Trophoblast cell (in vitro differentiated cells and primary cell): ENCODE measurements around the gene ERBB4.

Source experiments
- DNase-seq, 2 donors: peaks; one replicate each; pipeline ENCODE4 v3.0.0-alpha.2; 2016
- H2AFZ ChIP-seq: 2 replicates; pipeline ENCODE4 v1.6.1; 2013; ENCODE audit warnings: low read length, moderate library complexity, mild to moderate bottlenecking; ENCODE audit not compliant: insufficient read depth, poor library complexity
- H2AK5ac ChIP-seq: 2 replicates; pipeline ENCODE4 v1.6.1; 2013; ENCODE audit warnings: mild to moderate bottlenecking, low read length
- H2BK120ac ChIP-seq: 2 replicates; pipeline ENCODE4 v1.6.1; 2013; ENCODE audit warnings: low read length, mild to moderate bottlenecking, moderate library complexity; ENCODE audit not compliant: insufficient read depth, poor library complexity
- H2BK12ac ChIP-seq: 2 replicates; pipeline ENCODE4 v1.6.1; 2013; ENCODE audit warnings: mild to moderate bottlenecking, low read length, moderate library complexity
- H2BK5ac ChIP-seq: 2 replicates; pipeline ENCODE4 v1.6.1; 2013; ENCODE audit warnings: low read length, low read depth, moderate library complexity, mild to moderate bottlenecking; ENCODE audit not compliant: poor library complexity
- H3K14ac ChIP-seq: 2 replicates; pipeline ENCODE4 v1.6.1; 2013; ENCODE audit warnings: mild to moderate bottlenecking, low read length
- H3K18ac ChIP-seq: 2 replicates; pipeline ENCODE4 v1.6.1; 2013; ENCODE audit warnings: mild to moderate bottlenecking, low read length
- H3K23ac ChIP-seq: 2 replicates; pipeline ENCODE4 v1.6.1; 2013; ENCODE audit warnings: low read length
- H3K27ac ChIP-seq: 2 replicates; pipeline ENCODE4 v1.5.1; 2013; ENCODE audit warnings: low read depth, mild to moderate bottlenecking, inconsistent platforms, low read length, moderate library complexity
- H3K27me3 ChIP-seq: 2 replicates; pipeline ENCODE4 v1.6.1; 2013; ENCODE audit warnings: inconsistent platforms, mild to moderate bottlenecking, low read length, moderate library complexity; ENCODE audit not compliant: insufficient read depth
- H3K36me3 ChIP-seq, 2 experiments: 1 replicate in 1 of 2; 2 replicates in 1 of 2; pipeline ENCODE4 v1.6.1; 2013; ENCODE audit warnings: low read length in 2 of 2, mild to moderate bottlenecking in 2 of 2, moderate library complexity in 1 of 2; ENCODE audit not compliant: insufficient read depth in 2 of 2, control insufficient read depth in 1 of 2
- H3K4ac ChIP-seq: 2 replicates; pipeline ENCODE4 v1.6.1; 2013; ENCODE audit warnings: low read depth, mild to moderate bottlenecking, low read length, moderate library complexity
- H3K4me1 ChIP-seq, 2 experiments: 1 replicate in 1 of 2; 2 replicates in 1 of 2; pipeline ENCODE4 v1.6.1; 2013; ENCODE audit warnings: low read length in 2 of 2, mild to moderate bottlenecking in 2 of 2, moderate library complexity in 1 of 2; ENCODE audit not compliant: insufficient read depth in 2 of 2, control insufficient read depth in 1 of 2
- H3K4me2 ChIP-seq: 2 replicates; pipeline ENCODE4 v1.6.1; 2013; ENCODE audit warnings: inconsistent platforms, mild to moderate bottlenecking, low read length, moderate library complexity
- H3K4me3 ChIP-seq: 2 replicates; pipeline ENCODE4 v1.5.1; 2013; ENCODE audit warnings: mild to moderate bottlenecking, low read depth, low read length, inconsistent platforms
- H3K79me1 ChIP-seq: one replicate; pipeline ENCODE4 v1.6.1; 2013; ENCODE audit warnings: low read length
- H3K79me2 ChIP-seq: 2 replicates; pipeline ENCODE4 v1.6.1; 2013; ENCODE audit warnings: low read length, mild to moderate bottlenecking; ENCODE audit not compliant: control insufficient read depth, insufficient read depth, poor library complexity
- H3K9ac ChIP-seq: 2 replicates; pipeline ENCODE4 v1.6.1; 2013; ENCODE audit warnings: mild to moderate bottlenecking, low read length
- H3K9me3 ChIP-seq: 2 replicates; pipeline ENCODE4 v1.6.1; 2013; ENCODE audit warnings: low read depth, mild to moderate bottlenecking, control low read depth, inconsistent platforms, low read length; ENCODE audit not compliant: insufficient read depth
- H4K12ac ChIP-seq: 2 replicates; pipeline ENCODE4 v1.6.1; 2013; ENCODE audit warnings: low read depth, mild to moderate bottlenecking, low read length, moderate library complexity
- H4K8ac ChIP-seq: 2 replicates; pipeline ENCODE4 v1.6.1; 2013; ENCODE audit warnings: low read depth, mild to moderate bottlenecking, low read length, moderate library complexity
- H4K91ac ChIP-seq: one replicate; pipeline ENCODE4 v1.6.1; 2013; ENCODE audit warnings: low read depth, mild to moderate bottlenecking, low read length, moderate library complexity
- WGBS: extraction: QIAGEN DNeasy Blood & Tissue Kit; methylation state at CpG from one replicate; pipeline ENCODE4 v1.1.7; 2013; ENCODE audit warnings: missing lambda C conversion rate; ENCODE audit not compliant: insufficient read length, insufficient coverage; ENCODE audit errors: extremely low coverage; 5-methylcytosine and 5-hydroxymethylcytosine counted together

Gene ERBB4

DNA sequence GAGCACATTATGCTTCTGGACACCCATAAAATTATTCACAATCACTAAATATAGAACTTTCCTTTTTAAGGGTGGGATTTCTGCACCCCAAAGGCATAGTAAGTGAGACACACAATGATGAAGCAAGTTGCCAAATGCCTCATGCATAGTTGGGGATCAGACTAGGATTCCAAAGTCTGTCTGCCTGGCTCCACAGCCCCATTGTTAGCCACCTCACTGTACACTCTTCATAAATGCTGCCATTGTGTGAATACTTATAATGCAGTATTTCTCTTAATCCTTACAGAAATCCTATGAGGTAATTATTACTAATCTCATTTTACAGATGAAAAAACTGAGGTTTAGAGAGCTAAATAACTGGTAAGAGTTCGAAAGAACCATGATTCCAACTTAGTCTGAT is 738.6 kb downstream of the ERBB4 start:
- H3K23ac ChIP-seq, result no peak overlapping the region
- H3K18ac ChIP-seq, result no peak overlapping the region
- no peak overlapping the region for H2AFZ ChIP-seq
- H2BK5ac ChIP-seq, result no peak overlapping the region
- H3K4me3 ChIP-seq, result no peak overlapping the region
- DNase-seq, result no peak
- no peak overlapping the region for H2AK5ac ChIP-seq
- H3K79me2 ChIP-seq, result no peaks in the 10 kb centered on the region
- H3K9me3 ChIP-seq, result no peaks in the 10 kb centered on the region
- no peak overlapping the region for H3K27ac ChIP-seq
- no peak overlapping the region for H3K4me2 ChIP-seq
- H2BK120ac ChIP-seq, result no peak overlapping the region
- no peaks in the 10 kb centered on the region for H3K4me1 ChIP-seq
- WGBS, result no CpG with 5 or more reads among the region's 1 CpG
- no peaks in the 10 kb centered on the region for H3K79me1 ChIP-seq
- H2BK12ac ChIP-seq, result no peak overlapping the region
- H3K9ac ChIP-seq, result no peak overlapping the region
- no peaks in the 10 kb centered on the region for H3K27me3 ChIP-seq
- no peak overlapping the region for H3K4ac ChIP-seq
- no peak overlapping the region for H4K8ac ChIP-seq
- H3K14ac ChIP-seq, result no peak overlapping the region
- no peak overlapping the region for H4K91ac ChIP-seq
- H4K12ac ChIP-seq, result no peak overlapping the region
- H3K36me3 ChIP-seq, result no peaks in the 10 kb centered on the region

DNA sequence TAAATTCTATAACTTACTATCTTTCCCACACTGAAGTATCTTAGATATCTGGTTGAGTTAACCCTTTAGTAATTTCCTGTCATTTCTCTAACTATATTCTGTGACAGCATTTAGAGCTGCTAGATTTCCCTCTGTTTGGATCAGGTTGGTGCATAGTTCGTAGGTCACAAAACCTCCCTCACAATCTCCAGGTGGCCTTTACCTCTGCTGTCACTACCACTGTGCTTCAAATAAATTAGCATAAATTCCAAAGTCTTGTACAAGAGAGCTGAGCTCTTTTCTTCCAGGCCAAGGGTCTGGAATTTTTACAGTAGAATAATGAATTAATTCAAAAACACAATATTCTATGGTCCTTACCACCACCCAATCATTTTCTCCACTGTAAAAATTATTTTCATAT is 739.7 kb downstream of the ERBB4 start:
- Histone ChIP-seq H2AFZ (no peak overlapping the region), H3K27ac (no peak overlapping the region), H3K27me3 (no peaks in the 10 kb centered on the region), H2BK5ac (no peak overlapping the region), H4K12ac (no peak overlapping the region), H3K79me1 (no peaks in the 10 kb centered on the region), H3K4ac (no peak overlapping the region), H4K91ac (no peak overlapping the region), H3K4me3 (no peak overlapping the region), H3K9ac (no peak overlapping the region), H3K23ac (no peak overlapping the region), H3K18ac (no peak overlapping the region), H3K36me3 (no peaks in the 10 kb centered on the region), H3K4me2 (no peak overlapping the region), H2BK12ac (no peak overlapping the region), H4K8ac (no peak overlapping the region), H3K14ac (no peak overlapping the region), H2AK5ac (no peak overlapping the region), H3K4me1 (no peaks in the 10 kb centered on the region), H3K79me2 (no peaks in the 10 kb centered on the region), H3K9me3 (no peaks in the 10 kb centered on the region), H2BK120ac (no peak overlapping the region)
- no CpG with 5 or more reads among the region's 1 CpG for WGBS
- DNase-seq, result no peak

DNA sequence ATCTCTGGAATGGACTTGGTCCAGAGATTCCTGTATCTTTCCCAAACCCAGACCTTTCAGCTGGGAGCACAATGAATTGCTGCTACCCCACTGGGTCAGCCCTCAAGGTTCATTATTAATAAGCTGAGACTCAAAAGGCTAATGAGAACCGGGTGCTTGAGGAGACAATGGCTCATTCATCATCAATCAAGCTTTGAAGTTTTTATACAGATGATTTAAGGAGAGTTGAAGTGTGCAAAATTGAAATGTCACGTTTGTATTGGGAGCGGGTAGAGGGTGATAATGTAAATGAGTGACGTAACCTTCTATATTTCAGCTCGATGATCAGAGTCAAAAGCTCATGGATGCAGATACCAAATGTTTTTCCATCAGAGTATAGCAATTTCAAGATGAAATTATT is 744.9 kb downstream of the ERBB4 start:
- H3K27ac ChIP-seq, result no peak overlapping the region
- H3K4me2 ChIP-seq, result no peak overlapping the region
- H3K4me1 ChIP-seq, result no peaks in the 10 kb centered on the region
- no peak overlapping the region for H2AFZ ChIP-seq
- H4K8ac ChIP-seq, result no peak overlapping the region
- H2BK120ac ChIP-seq, result no peak overlapping the region
- H3K4ac ChIP-seq, result no peak overlapping the region
- no peak overlapping the region for H3K23ac ChIP-seq
- H3K9ac ChIP-seq, result no peak overlapping the region
- no peak overlapping the region for H2BK5ac ChIP-seq
- H4K12ac ChIP-seq, result no peak overlapping the region
- H3K18ac ChIP-seq, result no peak overlapping the region
- H3K79me2 ChIP-seq, result no peaks in the 10 kb centered on the region
- H3K9me3 ChIP-seq, result no peaks in the 10 kb centered on the region
- H3K14ac ChIP-seq, result no peak overlapping the region
- no peaks in the 10 kb centered on the region for H3K79me1 ChIP-seq
- WGBS, result 100% methylated on average over 2 of the region's 5 CpGs
- no peaks in the 10 kb centered on the region for H3K36me3 ChIP-seq
- DNase-seq, result no peak
- H3K4me3 ChIP-seq, result no peak overlapping the region
- H2BK12ac ChIP-seq, result no peak overlapping the region
- H3K27me3 ChIP-seq, result no peaks in the 10 kb centered on the region
- H4K91ac ChIP-seq, result no peak overlapping the region
- H2AK5ac ChIP-seq, result no peak overlapping the region

DNA sequence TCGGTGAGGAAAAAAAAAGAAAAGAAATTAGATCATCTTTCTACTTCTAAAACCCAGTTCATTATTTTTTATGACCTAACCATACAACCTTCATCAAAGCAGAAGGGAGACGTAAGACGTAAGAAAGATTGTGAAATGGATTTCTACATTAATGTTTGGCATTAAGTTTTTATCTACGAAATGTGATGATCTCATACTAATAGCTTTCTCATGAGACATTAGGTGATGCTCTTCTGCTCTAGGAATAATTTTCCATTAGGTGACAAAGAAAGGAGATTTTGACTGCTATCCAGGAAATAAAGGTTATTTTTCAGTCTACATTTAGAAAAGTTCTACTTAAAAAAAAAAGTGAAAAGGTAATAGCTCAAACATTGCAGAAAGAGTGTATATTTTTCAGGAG is 748.6 kb downstream of the ERBB4 start:
- Histone ChIP-seq H3K14ac (no peak overlapping the region), H2AK5ac (no peak overlapping the region), H4K12ac (no peak overlapping the region), H4K91ac (no peak overlapping the region), H4K8ac (no peak overlapping the region), H3K27ac (no peak overlapping the region), H3K9ac (no peak overlapping the region), H3K9me3 (no peaks in the 10 kb centered on the region), H2BK5ac (no peak overlapping the region), H3K27me3 (no peaks in the 10 kb centered on the region), H3K36me3 (no peaks in the 10 kb centered on the region), H3K4ac (no peak overlapping the region), H3K18ac (no peak overlapping the region), H2AFZ (no peak overlapping the region), H3K4me3 (no peak overlapping the region), H2BK12ac (no peak overlapping the region), H3K23ac (no peak overlapping the region), H3K79me2 (no peaks in the 10 kb centered on the region), H3K79me1 (no peaks in the 10 kb centered on the region), H2BK120ac (no peak overlapping the region), H3K4me2 (no peak overlapping the region), H3K4me1 (no peaks in the 10 kb centered on the region)
- no CpG with 5 or more reads among the region's 4 CpGs for WGBS
- DNase-seq, result peak in 1 of 2 donors; percentile 27
